ENCODE results near the gene ZNF638. TPM values are rescaled to one million over a fixed set of nuclear protein-coding genes. Genes with fewer than 3 reads are reported as not detected.

ZNF638 gene
- total RNA-seq, 1 donor: 152 TPM

DNA sequence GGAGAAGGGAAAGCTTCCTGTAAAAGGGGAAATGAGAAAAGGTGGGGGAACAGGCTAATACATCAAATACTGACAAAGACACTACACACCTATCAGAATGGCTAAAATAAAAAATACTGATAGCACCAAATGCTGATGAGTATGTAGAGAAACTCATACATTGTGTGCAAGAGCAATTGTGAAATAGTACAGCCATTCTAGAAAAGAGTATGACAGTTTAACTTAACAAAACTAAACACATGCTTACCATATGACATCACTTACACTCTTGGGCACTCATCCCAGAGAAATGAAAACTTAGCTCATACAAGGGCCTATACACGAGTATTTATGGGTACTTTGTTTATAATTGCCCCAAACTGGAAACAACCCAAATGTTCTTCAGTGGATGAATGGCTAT is 53.4 kb downstream of the ZNF638 start:
- no peak for DNase-seq (ENCODE audit: insufficient read length, low spot score, missing footprints)
- H2AFZ ChIP-seq (ENCODE audit: low read length): no peak overlapping the region
- no peaks in the 10 kb centered on the region for H3K79me2 ChIP-seq (ENCODE audit: insufficient read depth, low read length)
- H3K4me1 ChIP-seq (ENCODE audit: insufficient read depth, low read length): no peaks in the 10 kb centered on the region
- no peaks in the 10 kb centered on the region for H3K9me3 ChIP-seq (ENCODE audit: low read depth, low read length)
- H3K4me3 ChIP-seq (ENCODE audit: insufficient read depth, low read length): no peak overlapping the region
- H3K27ac ChIP-seq (ENCODE audit: low read depth, low read length): no peak overlapping the region
- no peak overlapping the region for H3K4me2 ChIP-seq (ENCODE audit: insufficient read depth, low read length)
- no peaks in the 10 kb centered on the region for H3K27me3 ChIP-seq (ENCODE audit: insufficient read depth, low read length)
- H3K36me3 ChIP-seq (ENCODE audit: insufficient read depth, low read length): peaks cover 46% of the 10 kb centered on the region
- TF ChIP-seq, protein P1, sequence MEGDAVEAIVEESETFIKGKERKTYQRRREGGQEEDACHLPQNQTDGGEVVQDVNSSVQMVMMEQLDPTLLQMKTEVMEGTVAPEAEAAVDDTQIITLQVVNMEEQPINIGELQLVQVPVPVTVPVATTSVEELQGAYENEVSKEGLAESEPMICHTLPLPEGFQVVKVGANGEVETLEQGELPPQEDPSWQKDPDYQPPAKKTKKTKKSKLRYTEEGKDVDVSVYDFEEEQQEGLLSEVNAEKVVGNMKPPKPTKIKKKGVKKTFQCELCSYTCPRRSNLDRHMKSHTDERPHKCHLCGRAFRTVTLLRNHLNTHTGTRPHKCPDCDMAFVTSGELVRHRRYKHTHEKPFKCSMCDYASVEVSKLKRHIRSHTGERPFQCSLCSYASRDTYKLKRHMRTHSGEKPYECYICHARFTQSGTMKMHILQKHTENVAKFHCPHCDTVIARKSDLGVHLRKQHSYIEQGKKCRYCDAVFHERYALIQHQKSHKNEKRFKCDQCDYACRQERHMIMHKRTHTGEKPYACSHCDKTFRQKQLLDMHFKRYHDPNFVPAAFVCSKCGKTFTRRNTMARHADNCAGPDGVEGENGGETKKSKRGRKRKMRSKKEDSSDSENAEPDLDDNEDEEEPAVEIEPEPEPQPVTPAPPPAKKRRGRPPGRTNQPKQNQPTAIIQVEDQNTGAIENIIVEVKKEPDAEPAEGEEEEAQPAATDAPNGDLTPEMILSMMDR (IDR thresholded peaks at IDR 0.05; ENCODE audit: extremely low read depth, low read depth, low read length): no peak
- peaks cover 9% of the 10 kb centered on the region for H4K20me1 ChIP-seq (ENCODE audit: insufficient read depth, low read length)

DNA sequence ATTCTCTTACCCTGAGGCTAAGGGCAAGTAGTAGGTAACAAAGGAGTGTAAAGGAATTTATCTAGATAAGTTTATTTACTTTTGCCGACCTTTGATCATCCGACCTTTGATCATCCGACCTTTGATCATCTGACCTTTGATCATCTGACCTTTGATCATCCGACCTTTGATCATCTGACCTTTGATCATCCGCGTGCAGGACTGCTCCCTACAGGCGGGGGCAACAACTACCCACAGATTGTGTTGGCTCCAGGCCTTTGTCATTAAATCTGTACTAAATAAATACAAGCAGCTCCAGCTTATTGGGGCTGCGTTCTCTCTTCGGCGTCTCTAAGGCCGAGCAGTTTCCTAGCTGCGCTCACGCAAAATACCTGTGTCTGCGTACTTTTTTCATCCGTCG is 56.6 kb downstream of the ZNF638 start:
- no peak for DNase-seq (ENCODE audit: insufficient read length, low spot score, missing footprints)
- Histone ChIP-seq H3K4me1 (ENCODE audit: insufficient read depth, low read length) (no peaks in the 10 kb centered on the region), H3K27ac (ENCODE audit: low read depth, low read length) (no peak overlapping the region), H3K9me3 (ENCODE audit: low read depth, low read length) (no peaks in the 10 kb centered on the region), H3K4me3 (ENCODE audit: insufficient read depth, low read length) (no peak overlapping the region), H4K20me1 (ENCODE audit: insufficient read depth, low read length) (peaks cover 9% of the 10 kb centered on the region), H3K79me2 (ENCODE audit: insufficient read depth, low read length) (no peaks in the 10 kb centered on the region), H2AFZ (ENCODE audit: low read length) (no peak overlapping the region), H3K4me2 (ENCODE audit: insufficient read depth, low read length) (no peak overlapping the region), H3K27me3 (ENCODE audit: insufficient read depth, low read length) (no peaks in the 10 kb centered on the region), H3K36me3 (ENCODE audit: insufficient read depth, low read length) (peaks cover 52% of the 10 kb centered on the region)
- TF ChIP-seq, protein P1 (IDR thresholded peaks at IDR 0.05; ENCODE audit: extremely low read depth, low read depth, low read length): no peak

DNA sequence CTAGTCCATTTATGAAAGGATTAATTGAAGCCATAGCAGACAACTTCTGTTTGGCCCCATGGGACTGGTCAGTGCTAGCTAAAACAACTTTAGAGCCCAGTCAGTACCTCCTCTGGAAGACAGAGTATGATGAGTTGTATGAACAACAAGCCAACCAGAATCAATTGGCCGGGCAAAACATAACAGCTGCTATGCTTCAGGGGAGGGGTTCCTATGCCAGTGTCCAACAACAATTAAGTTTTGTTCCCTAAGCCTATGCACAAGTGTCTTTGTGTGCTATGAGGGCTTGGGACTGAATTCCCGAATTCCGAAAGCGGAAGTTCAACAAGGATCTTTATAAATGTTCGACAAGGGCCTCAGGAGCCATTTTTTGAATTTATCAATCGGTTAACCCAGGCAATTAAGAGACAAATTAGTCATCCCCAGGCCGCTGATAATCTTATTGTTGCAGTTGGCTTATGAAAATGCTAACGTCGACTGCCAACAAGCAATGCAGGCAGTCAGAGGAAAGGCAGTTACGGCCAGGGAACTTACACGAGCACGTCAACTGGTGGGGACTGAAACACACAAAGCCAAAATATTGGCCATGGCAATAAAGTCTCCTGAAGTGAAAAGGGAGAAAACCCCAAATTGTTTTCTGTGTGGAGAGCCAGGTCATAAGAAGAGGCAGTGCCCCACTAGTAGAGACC is 57.9 kb downstream of the ZNF638 start:
- H3K9me3 ChIP-seq (ENCODE audit: low read depth, low read length): no peaks in the 10 kb centered on the region
- no peak for DNase-seq (ENCODE audit: insufficient read length, low spot score, missing footprints)
- no peaks in the 10 kb centered on the region for H3K27me3 ChIP-seq (ENCODE audit: insufficient read depth, low read length)
- peaks cover 63% of the 10 kb centered on the region for H3K36me3 ChIP-seq (ENCODE audit: insufficient read depth, low read length)
- H3K4me3 ChIP-seq (ENCODE audit: insufficient read depth, low read length): no peak overlapping the region
- no peak overlapping the region for H3K4me2 ChIP-seq (ENCODE audit: insufficient read depth, low read length)
- TF ChIP-seq, protein P1 (IDR thresholded peaks at IDR 0.05; ENCODE audit: extremely low read depth, low read depth, low read length): no peak
- H3K79me2 ChIP-seq (ENCODE audit: insufficient read depth, low read length): no peaks in the 10 kb centered on the region
- peaks cover 9% of the 10 kb centered on the region for H4K20me1 ChIP-seq (ENCODE audit: insufficient read depth, low read length)
- H3K4me1 ChIP-seq (ENCODE audit: insufficient read depth, low read length): no peaks in the 10 kb centered on the region
- no peak overlapping the region for H2AFZ ChIP-seq (ENCODE audit: low read length)
- H3K27ac ChIP-seq (ENCODE audit: low read depth, low read length): no peak overlapping the region

DNA sequence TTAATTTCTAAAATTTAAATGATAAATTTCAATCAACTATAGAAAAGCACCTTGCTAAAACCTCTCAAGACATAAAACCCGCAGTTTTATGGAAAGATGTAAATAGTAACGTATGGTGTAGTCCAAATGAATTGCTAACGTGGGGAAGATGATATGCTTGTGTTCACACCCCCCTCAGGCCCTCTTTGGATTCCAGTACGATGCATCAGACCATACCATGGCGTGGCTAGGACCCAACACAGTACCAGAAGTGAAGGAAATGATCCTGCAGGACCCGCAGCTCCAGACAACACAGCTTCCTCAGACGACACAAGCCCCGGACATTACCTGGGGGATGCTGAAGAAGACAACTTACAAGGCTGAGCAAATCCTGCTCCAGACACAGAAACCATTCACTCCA is 61.6 kb downstream of the ZNF638 start:
- no peak for DNase-seq (ENCODE audit: insufficient read length, low spot score, missing footprints)
- peaks cover 3% of the 10 kb centered on the region for H4K20me1 ChIP-seq (ENCODE audit: insufficient read depth, low read length)
- H3K9me3 ChIP-seq (ENCODE audit: low read depth, low read length): no peaks in the 10 kb centered on the region
- no peak overlapping the region for H2AFZ ChIP-seq (ENCODE audit: low read length)
- TF ChIP-seq, protein P1 (IDR thresholded peaks at IDR 0.05; ENCODE audit: extremely low read depth, low read depth, low read length): no peak
- H3K79me2 ChIP-seq (ENCODE audit: insufficient read depth, low read length): no peaks in the 10 kb centered on the region
- no peaks in the 10 kb centered on the region for H3K27me3 ChIP-seq (ENCODE audit: insufficient read depth, low read length)
- H3K36me3 ChIP-seq (ENCODE audit: insufficient read depth, low read length): peaks cover 71% of the 10 kb centered on the region
- H3K27ac ChIP-seq (ENCODE audit: low read depth, low read length): no peak overlapping the region
- no peak overlapping the region for H3K4me3 ChIP-seq (ENCODE audit: insufficient read depth, low read length)
- H3K4me1 ChIP-seq (ENCODE audit: insufficient read depth, low read length): no peaks in the 10 kb centered on the region
- H3K4me2 ChIP-seq (ENCODE audit: insufficient read depth, low read length): no peak overlapping the region

All from osteoblast (primary cell).